GM23338 (cell line): ENCODE data around the gene PCDH1. TPM values are rescaled to one million over a fixed set of nuclear protein-coding genes. Genes with fewer than 3 reads are reported as not detected.

Source experiments
- ATAC-seq: fragments of 200-7000 bp; cut with Tn5 transposase; 3 replicates; pipeline ENCODE4 v1.9.1; 2020
- DNase-seq: peaks from one replicate; pipeline ENCODE4 v3.0.0-alpha.2; 2015; ENCODE audit warnings: low spot score
- H2AFZ ChIP-seq: fragments of 200-600 bp; sonication (generic); 2 replicates; pipeline ENCODE4 v1.8.0; 2016; ENCODE audit warnings: antibody characterized with exemption, mild to moderate bottlenecking, moderate library complexity
- H3F3A ChIP-seq: fragments of 200-600 bp; sonication (generic); replicated peaks from 2 replicates; pipeline ENCODE4 v1.8.0; 2017; ENCODE audit warnings: antibody characterized with exemption, mixed run types, low read depth
- H3K27ac ChIP-seq: fragments of 200-600 bp; sonication (generic); 2 replicates; pipeline ENCODE4 v1.6.1; 2016; ENCODE audit warnings: low read depth
- H3K27me3 ChIP-seq: fragments of 200-600 bp; sonication (generic); 2 replicates; pipeline ENCODE4 v1.8.0; 2016; ENCODE audit warnings: mild to moderate bottlenecking, mixed run types, moderate library complexity; ENCODE audit not compliant: insufficient read depth
- H3K36me3 ChIP-seq: fragments of 200-600 bp; sonication (generic); 2 replicates; pipeline ENCODE4 v1.8.0; 2016; ENCODE audit warnings: mild to moderate bottlenecking; ENCODE audit not compliant: insufficient read depth
- H3K4me1 ChIP-seq: fragments of 200-600 bp; sonication (generic); 2 replicates; pipeline ENCODE4 v1.8.0; 2016; ENCODE audit warnings: mild to moderate bottlenecking, moderate library complexity; ENCODE audit not compliant: insufficient read depth
- H3K4me2 ChIP-seq: fragments of 200-600 bp; sonication (generic); 2 replicates; pipeline ENCODE4 v1.7.1; 2017; ENCODE audit warnings: mixed run types
- H3K4me3 ChIP-seq: fragments of 200-600 bp; sonication (generic); 2 replicates; pipeline ENCODE4 v1.6.1; 2016; ENCODE audit warnings: mixed run types
- H3K79me2 ChIP-seq: fragments of 200-600 bp; sonication (generic); replicated peaks from 2 replicates; pipeline ENCODE4 v1.8.0; 2017; ENCODE audit warnings: mild to moderate bottlenecking; ENCODE audit not compliant: insufficient read depth
- H3K9me2 ChIP-seq: fragments of 200-600 bp; sonication (generic); 2 replicates; pipeline ENCODE4 v1.8.0; 2017; ENCODE audit not compliant: insufficient read depth
- H4K20me1 ChIP-seq: fragments of 200-600 bp; sonication (generic); replicated peaks from 2 replicates; pipeline ENCODE4 v1.8.0; 2017; ENCODE audit warnings: mild to moderate bottlenecking; ENCODE audit not compliant: insufficient read depth
- H3K27ac Mint-ChIP-seq: 2 replicates; pipeline ENCODE4 v1.8.0; 2020; ENCODE audit warnings: inconsistent platforms, mild to moderate bottlenecking, moderate library complexity, mixed read lengths
- H3K27me3 Mint-ChIP-seq: 3 replicates; pipeline ENCODE4 v1.8.0; 2022; ENCODE audit warnings: low read depth, mild to moderate bottlenecking, moderate library complexity, mixed read lengths, inconsistent platforms; ENCODE audit not compliant: insufficient read depth, poor library complexity
- H3K36me3 Mint-ChIP-seq: 3 replicates; pipeline ENCODE4 v1.8.0; 2021; ENCODE audit warnings: low read depth, mild to moderate bottlenecking, inconsistent platforms, moderate library complexity, mixed read lengths
- H3K4me1 Mint-ChIP-seq: 3 replicates; pipeline ENCODE4 v1.8.0; 2020; ENCODE audit warnings: mild to moderate bottlenecking, inconsistent platforms, mixed read lengths
- H3K4me3 Mint-ChIP-seq: 3 replicates; pipeline ENCODE4 v1.8.0; 2021; ENCODE audit warnings: moderate library complexity, mild to moderate bottlenecking, inconsistent platforms, mixed read lengths
- H3K9me3 Mint-ChIP-seq: 3 replicates; pipeline ENCODE4 v1.8.0; 2020; ENCODE audit warnings: moderate library complexity, mild to moderate bottlenecking, inconsistent platforms, mixed read lengths
- CREB1 ChIP-seq: fragments of 250-450 bp; sonication (Bioruptor Pico); IDR thresholded peaks from 2 replicates; pipeline ENCODE4 v1.5.0; 2020; ENCODE audit warnings: low read depth, mild to moderate bottlenecking, moderate library complexity
- EZH2 ChIP-seq: fragments of 200-600 bp; sonication (generic); IDR thresholded peaks from one replicate; pipeline ENCODE4 v1.8.0; 2017; ENCODE audit warnings: antibody characterized with exemption, mild to moderate bottlenecking, low read depth; ENCODE audit not compliant: unreplicated experiment
- EZH2phosphoT487 ChIP-seq: fragments of 200-600 bp; sonication (generic); IDR thresholded peaks from one replicate; pipeline ENCODE4 v1.8.1; 2018; ENCODE audit warnings: antibody characterized with exemption; ENCODE audit not compliant: unreplicated experiment
- JUNB ChIP-seq: IDR thresholded peaks from one replicate; pipeline ENCODE4 v1.6.1; 2016; ENCODE audit warnings: antibody characterized with exemption; ENCODE audit not compliant: unreplicated experiment
- NANOG ChIP-seq: IDR thresholded peaks from 2 replicates; pipeline ENCODE4 v1.6.1; 2016; ENCODE audit warnings: antibody characterized with exemption, borderline replicate concordance
- POLR2AphosphoS5 ChIP-seq: IDR thresholded peaks from 2 replicates; pipeline ENCODE4 v1.6.1; 2016; ENCODE audit warnings: antibody characterized with exemption, low read depth
- STAT1 ChIP-seq: IDR thresholded peaks from one replicate; pipeline ENCODE4 v1.6.1; 2016; ENCODE audit warnings: antibody characterized with exemption; ENCODE audit not compliant: unreplicated experiment
- ZNF114 ChIP-seq: fragments of 250-450 bp; sonication (Bioruptor Pico); IDR thresholded peaks from 2 replicates; pipeline ENCODE4 v1.5.0; 2020; ENCODE audit warnings: mild to moderate bottlenecking, moderate library complexity
- polyA plus RNA-seq: library from polyadenylated mRNA; unstranded; fragments of >200 nt; fragmentation: Nextera tagmentation; extraction: Ambion mirVana; gene quantifications from 2 replicates; pipeline ENCODE4 v1.2.1, GENCODE V29; 2016
- total RNA-seq: library from RNA; depleted of rRNA; stranded (reverse); fragments of >200 nt; shearing (Covaris generic); gene quantifications from 2 replicates; pipeline ENCODE4 v1.2.3, GENCODE V29; 2014
- TF ChIP-seq, protein P1 (sequence below): fragments of 250-450 bp; sonication (Bioruptor Pico); IDR thresholded peaks from 2 replicates; pipeline ENCODE4 v1.5.0; 2020; ENCODE audit warnings: mild to moderate bottlenecking, moderate library complexity
- TF ChIP-seq, protein P2 (sequence below), 2 experiments: fragments of 200-600 bp in 1 of 2; sonication (generic) in 1 of 2; conservative IDR thresholded peaks; 2 replicates each; pipeline versions ENCODE4 v1.5.1 to v1.6.1; 2016 to 2017; ENCODE audit warnings: antibody characterized with exemption in 2 of 2, low read depth in 2 of 2, mild to moderate bottlenecking in 2 of 2, moderate library complexity in 1 of 2
- TF ChIP-seq, protein P3 (sequence below): IDR thresholded peaks from one replicate; pipeline ENCODE4 v1.6.1; 2018; ENCODE audit warnings: antibody characterized with exemption; ENCODE audit not compliant: unreplicated experiment
- TF ChIP-seq, protein P4 (sequence below): IDR thresholded peaks from 2 replicates; pipeline ENCODE4 v1.6.1; 2016; ENCODE audit warnings: antibody characterized with exemption

The PCDH1 gene
- total and polyA plus RNA-seq, 2 experiments from 2014 or later = 26.2 to 183 TPM

DNA sequence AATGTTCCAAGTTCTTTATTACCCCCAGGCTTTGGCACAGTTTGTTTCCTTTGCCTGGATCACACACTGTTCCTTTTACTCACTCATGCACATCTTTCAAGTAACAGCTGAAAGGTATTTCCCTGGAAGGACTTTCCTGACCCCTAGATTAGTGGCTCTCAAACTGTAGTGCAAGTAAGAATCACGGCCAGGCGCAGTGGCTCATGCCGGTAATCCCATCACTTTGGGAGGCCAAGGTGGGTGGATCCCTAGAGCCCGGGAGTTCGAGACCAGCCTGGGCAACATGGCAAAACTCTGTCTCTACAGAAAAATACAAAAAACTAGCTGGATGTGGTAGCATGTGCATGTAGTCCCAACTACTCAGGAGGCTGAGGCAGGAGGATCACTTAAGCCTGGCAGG, 26.3 kb upstream of the PCDH1 start:
- no peaks in the 10 kb centered on the region for H3K79me2 ChIP-seq
- no peaks in the 10 kb centered on the region for H3K27me3 Mint-ChIP-seq
- H3K9me3 Mint-ChIP-seq = no peaks in the 10 kb centered on the region; the same call in 2 of the 3 replicates

More for the DNA sequence above, 26.3 kb upstream of the PCDH1 start:
- Histone ChIP-seq H3K4me2 (no peak overlapping the region), H3K36me3 (no peaks in the 10 kb centered on the region), H3K9me2 (no peaks in the 10 kb centered on the region), H2AFZ (0 out of 2 replicates have a peak overlapping the region, but pooled peaks have one; percentile 16), H4K20me1 (no peaks in the 10 kb centered on the region), H3K4me3 (no peak overlapping the region), H3K27me3 (no peaks in the 10 kb centered on the region), H3F3A (no peaks in the 10 kb centered on the region), H3K27ac (no peak overlapping the region), H3K4me1 (peaks cover 7% of the 10 kb centered on the region)
- Mint-ChIP-seq H3K27ac (no peak overlapping the region), H3K4me3 (no peak overlapping the region), H3K36me3 (no peaks in the 10 kb centered on the region), H3K4me1 (peaks cover 9% of the 10 kb centered on the region; the same call in 1 of the 3 replicates)
- no peak for DNase-seq
- TF ChIP-seq EZH2 (no peak), STAT1 (no peak), NANOG (no peak), JUNB (no peak), CREB1 (CRISPR knock-in tag) (no peak), EZH2phosphoT487 (no peak), ZNF114 (CRISPR knock-in tag) (no peak), POLR2AphosphoS5 (no peak)
- TF ChIP-seq, protein P1, sequence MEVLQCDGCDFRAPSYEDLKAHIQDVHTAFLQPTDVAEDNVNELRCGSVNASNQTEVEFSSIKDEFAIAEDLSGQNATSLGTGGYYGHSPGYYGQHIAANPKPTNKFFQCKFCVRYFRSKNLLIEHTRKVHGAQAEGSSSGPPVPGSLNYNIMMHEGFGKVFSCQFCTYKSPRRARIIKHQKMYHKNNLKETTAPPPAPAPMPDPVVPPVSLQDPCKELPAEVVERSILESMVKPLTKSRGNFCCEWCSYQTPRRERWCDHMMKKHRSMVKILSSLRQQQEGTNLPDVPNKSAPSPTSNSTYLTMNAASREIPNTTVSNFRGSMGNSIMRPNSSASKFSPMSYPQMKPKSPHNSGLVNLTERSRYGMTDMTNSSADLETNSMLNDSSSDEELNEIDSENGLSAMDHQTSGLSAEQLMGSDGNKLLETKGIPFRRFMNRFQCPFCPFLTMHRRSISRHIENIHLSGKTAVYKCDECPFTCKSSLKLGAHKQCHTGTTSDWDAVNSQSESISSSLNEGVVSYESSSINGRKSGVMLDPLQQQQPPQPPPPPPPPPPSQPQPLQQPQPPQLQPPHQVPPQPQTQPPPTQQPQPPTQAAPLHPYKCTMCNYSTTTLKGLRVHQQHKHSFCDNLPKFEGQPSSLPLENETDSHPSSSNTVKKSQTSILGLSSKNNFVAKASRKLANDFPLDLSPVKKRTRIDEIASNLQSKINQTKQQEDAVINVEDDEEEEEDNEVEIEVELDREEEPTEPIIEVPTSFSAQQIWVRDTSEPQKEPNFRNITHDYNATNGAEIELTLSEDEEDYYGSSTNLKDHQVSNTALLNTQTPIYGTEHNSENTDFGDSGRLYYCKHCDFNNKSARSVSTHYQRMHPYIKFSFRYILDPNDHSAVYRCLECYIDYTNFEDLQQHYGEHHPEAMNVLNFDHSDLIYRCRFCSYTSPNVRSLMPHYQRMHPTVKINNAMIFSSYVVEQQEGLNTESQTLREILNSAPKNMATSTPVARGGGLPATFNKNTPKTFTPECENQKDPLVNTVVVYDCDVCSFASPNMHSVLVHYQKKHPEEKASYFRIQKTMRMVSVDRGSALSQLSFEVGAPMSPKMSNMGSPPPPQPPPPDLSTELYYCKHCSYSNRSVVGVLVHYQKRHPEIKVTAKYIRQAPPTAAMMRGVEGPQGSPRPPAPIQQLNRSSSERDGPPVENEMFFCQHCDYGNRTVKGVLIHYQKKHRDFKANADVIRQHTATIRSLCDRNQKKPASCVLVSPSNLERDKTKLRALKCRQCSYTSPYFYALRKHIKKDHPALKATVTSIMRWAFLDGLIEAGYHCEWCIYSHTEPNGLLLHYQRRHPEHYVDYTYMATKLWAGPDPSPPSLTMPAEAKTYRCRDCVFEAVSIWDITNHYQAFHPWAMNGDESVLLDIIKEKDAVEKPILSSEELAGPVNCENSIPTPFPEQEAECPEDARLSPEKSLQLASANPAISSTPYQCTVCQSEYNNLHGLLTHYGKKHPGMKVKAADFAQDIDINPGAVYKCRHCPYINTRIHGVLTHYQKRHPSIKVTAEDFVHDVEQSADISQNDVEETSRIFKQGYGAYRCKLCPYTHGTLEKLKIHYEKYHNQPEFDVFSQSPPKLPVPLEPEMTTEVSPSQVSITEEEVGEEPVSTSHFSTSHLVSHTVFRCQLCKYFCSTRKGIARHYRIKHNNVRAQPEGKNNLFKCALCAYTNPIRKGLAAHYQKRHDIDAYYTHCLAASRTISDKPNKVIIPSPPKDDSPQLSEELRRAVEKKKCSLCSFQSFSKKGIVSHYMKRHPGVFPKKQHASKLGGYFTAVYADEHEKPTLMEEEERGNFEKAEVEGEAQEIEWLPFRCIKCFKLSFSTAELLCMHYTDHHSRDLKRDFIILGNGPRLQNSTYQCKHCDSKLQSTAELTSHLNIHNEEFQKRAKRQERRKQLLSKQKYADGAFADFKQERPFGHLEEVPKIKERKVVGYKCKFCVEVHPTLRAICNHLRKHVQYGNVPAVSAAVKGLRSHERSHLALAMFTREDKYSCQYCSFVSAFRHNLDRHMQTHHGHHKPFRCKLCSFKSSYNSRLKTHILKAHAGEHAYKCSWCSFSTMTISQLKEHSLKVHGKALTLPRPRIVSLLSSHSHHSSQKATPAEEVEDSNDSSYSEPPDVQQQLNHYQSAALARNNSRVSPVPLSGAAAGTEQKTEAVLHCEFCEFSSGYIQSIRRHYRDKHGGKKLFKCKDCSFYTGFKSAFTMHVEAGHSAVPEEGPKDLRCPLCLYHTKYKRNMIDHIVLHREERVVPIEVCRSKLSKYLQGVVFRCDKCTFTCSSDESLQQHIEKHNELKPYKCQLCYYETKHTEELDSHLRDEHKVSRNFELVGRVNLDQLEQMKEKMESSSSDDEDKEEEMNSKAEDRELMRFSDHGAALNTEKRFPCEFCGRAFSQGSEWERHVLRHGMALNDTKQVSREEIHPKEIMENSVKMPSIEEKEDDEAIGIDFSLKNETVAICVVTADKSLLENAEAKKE (CRISPR knock-in tag) = no peak
- TF ChIP-seq, protein P2, sequence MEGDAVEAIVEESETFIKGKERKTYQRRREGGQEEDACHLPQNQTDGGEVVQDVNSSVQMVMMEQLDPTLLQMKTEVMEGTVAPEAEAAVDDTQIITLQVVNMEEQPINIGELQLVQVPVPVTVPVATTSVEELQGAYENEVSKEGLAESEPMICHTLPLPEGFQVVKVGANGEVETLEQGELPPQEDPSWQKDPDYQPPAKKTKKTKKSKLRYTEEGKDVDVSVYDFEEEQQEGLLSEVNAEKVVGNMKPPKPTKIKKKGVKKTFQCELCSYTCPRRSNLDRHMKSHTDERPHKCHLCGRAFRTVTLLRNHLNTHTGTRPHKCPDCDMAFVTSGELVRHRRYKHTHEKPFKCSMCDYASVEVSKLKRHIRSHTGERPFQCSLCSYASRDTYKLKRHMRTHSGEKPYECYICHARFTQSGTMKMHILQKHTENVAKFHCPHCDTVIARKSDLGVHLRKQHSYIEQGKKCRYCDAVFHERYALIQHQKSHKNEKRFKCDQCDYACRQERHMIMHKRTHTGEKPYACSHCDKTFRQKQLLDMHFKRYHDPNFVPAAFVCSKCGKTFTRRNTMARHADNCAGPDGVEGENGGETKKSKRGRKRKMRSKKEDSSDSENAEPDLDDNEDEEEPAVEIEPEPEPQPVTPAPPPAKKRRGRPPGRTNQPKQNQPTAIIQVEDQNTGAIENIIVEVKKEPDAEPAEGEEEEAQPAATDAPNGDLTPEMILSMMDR (conservative IDR thresholded peaks at IDR 0.05; ENCODE audit: low read depth in 2 of 2) = no peak
- TF ChIP-seq, protein P3, sequence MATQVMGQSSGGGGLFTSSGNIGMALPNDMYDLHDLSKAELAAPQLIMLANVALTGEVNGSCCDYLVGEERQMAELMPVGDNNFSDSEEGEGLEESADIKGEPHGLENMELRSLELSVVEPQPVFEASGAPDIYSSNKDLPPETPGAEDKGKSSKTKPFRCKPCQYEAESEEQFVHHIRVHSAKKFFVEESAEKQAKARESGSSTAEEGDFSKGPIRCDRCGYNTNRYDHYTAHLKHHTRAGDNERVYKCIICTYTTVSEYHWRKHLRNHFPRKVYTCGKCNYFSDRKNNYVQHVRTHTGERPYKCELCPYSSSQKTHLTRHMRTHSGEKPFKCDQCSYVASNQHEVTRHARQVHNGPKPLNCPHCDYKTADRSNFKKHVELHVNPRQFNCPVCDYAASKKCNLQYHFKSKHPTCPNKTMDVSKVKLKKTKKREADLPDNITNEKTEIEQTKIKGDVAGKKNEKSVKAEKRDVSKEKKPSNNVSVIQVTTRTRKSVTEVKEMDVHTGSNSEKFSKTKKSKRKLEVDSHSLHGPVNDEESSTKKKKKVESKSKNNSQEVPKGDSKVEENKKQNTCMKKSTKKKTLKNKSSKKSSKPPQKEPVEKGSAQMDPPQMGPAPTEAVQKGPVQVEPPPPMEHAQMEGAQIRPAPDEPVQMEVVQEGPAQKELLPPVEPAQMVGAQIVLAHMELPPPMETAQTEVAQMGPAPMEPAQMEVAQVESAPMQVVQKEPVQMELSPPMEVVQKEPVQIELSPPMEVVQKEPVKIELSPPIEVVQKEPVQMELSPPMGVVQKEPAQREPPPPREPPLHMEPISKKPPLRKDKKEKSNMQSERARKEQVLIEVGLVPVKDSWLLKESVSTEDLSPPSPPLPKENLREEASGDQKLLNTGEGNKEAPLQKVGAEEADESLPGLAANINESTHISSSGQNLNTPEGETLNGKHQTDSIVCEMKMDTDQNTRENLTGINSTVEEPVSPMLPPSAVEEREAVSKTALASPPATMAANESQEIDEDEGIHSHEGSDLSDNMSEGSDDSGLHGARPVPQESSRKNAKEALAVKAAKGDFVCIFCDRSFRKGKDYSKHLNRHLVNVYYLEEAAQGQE = no peak
- TF ChIP-seq, protein P4, sequence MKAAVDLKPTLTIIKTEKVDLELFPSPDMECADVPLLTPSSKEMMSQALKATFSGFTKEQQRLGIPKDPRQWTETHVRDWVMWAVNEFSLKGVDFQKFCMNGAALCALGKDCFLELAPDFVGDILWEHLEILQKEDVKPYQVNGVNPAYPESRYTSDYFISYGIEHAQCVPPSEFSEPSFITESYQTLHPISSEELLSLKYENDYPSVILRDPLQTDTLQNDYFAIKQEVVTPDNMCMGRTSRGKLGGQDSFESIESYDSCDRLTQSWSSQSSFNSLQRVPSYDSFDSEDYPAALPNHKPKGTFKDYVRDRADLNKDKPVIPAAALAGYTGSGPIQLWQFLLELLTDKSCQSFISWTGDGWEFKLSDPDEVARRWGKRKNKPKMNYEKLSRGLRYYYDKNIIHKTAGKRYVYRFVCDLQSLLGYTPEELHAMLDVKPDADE = no peak
- ATAC-seq = no peak
